HG03354 (cell line): ENCODE measurements around the gene PLOD3.

Experiments
- ATAC-seq: cut with Tn5 transposase; IDR thresholded peaks from one replicate; pipeline ENCODE4 v1.9.1; 2021; ENCODE audit warnings: mild to moderate bottlenecking; ENCODE audit not compliant: unreplicated experiment, poor library complexity, severe bottlenecking

Gene PLOD3

GRCh38 chr7:101169110-101169837, 48.1 kb downstream of the PLOD3 start:
- ATAC-seq = no peak

- no peak for ATAC-seq
Measured at GRCh38 chr7:101168412-101169049, 48.9 kb downstream of the PLOD3 start.

- ATAC-seq = no peak
Measured at GRCh38 chr7:101167645-101168411, 49.6 kb downstream of the PLOD3 start.

GRCh38 chr7:101166909-101167644, 50.3 kb downstream of the PLOD3 start:
- ATAC-seq = no peak

GRCh38 chr7:101166648-101166908, 50.8 kb downstream of the PLOD3 start:
- ATAC-seq = no peak

- ATAC-seq = no peak
Measured at GRCh38 chr7:101165958-101166647, 51.3 kb downstream of the PLOD3 start.

GRCh38 chr7:101165075-101165957, 52.1 kb downstream of the PLOD3 start, which contains the start of gene VGF:
Gene VGF (minus strand): TSS chr7:101165569. CDS start chr7:101164843, 726 bp downstream.
- ATAC-seq = peak; percentile 62

- ATAC-seq = no peak
Measured at GRCh38 chr7:101164071-101164840, 53.1 kb downstream of the PLOD3 start.

GRCh38 chr7:101163279-101164070, 53.9 kb downstream of the PLOD3 start:
- ATAC-seq = no peak

GRCh38 chr7:101162551-101163278, 54.7 kb downstream of the PLOD3 start:
- no peak for ATAC-seq

- ATAC-seq = no peak
Measured at GRCh38 chr7:101161692-101162471, 55.5 kb downstream of the PLOD3 start.

GRCh38 chr7:101160910-101161309, 56.5 kb downstream of the PLOD3 start:
- no peak for ATAC-seq

GRCh38 chr7:101159696-101160674, 57.4 kb downstream of the PLOD3 start:
- ATAC-seq = no peak

- no peak for ATAC-seq
Measured at GRCh38 chr7:101156866-101157589, 60.4 kb downstream of the PLOD3 start.
